Spleen (tissue), 11 donors: ENCODE data around the gene AP5M1. TPM values are rescaled to one million over a fixed set of nuclear protein-coding genes. Genes with fewer than 3 reads are reported as not detected.

Experiments used
- DNase-seq: peaks from one replicate; pipeline ENCODE4 v3.0.0-alpha.2; 2020
- H3K27ac ChIP-seq, 8 donors: fragments of 200-600 bp; sonication (generic) in 7 of 8; 1 replicate in 4 of 8; 2 replicates in 4 of 8; pipeline versions ENCODE4 v1.5.0 to v1.8.0; 2016 to 2021; ENCODE audit warnings: inconsistent platforms in 4 of 8, mild to moderate bottlenecking in 4 of 8, moderate library complexity in 1 of 8
- H3K27me3 ChIP-seq, 7 donors: fragments of 200-600 bp; sonication (generic) in 6 of 7; replicated peaks in 1 of 7; 1 replicate in 4 of 7; 2 replicates in 3 of 7; pipeline versions ENCODE4 v1.5.0 to v1.8.0; 2016 to 2021; ENCODE audit warnings: inconsistent platforms in 3 of 7, mild to moderate bottlenecking in 1 of 7
- H3K36me3 ChIP-seq, 6 donors: fragments of 200-600 bp; sonication (generic) in 5 of 6; 1 replicate in 4 of 6; 2 replicates in 2 of 6; pipeline versions ENCODE4 v1.5.0 to v1.8.0; 2016 to 2021; ENCODE audit warnings: inconsistent platforms in 2 of 6
- H3K4me1 ChIP-seq, 6 donors: fragments of 200-600 bp; sonication (generic) in 5 of 6; 1 replicate in 3 of 6; 2 replicates in 3 of 6; pipeline versions ENCODE4 v1.5.0 to v1.8.0; 2016 to 2021; ENCODE audit warnings: inconsistent platforms in 3 of 6
- H3K4me3 ChIP-seq, 8 donors: fragments of 200-600 bp; sonication (generic) in 7 of 8; 1 replicate in 4 of 8; 2 replicates in 4 of 8; pipeline versions ENCODE4 v1.5.0 to v1.8.0; 2016 to 2021; ENCODE audit warnings: inconsistent platforms in 4 of 8, mild to moderate bottlenecking in 4 of 8, moderate library complexity in 2 of 8
- H3K9me3 ChIP-seq, 8 donors: fragments of 200-600 bp; sonication (generic) in 7 of 8; 1 replicate in 4 of 8; 2 replicates in 4 of 8; pipeline versions ENCODE4 v1.5.0 to v1.8.0; 2016 to 2021; ENCODE audit warnings: inconsistent platforms in 4 of 8
- POLR2A ChIP-seq, 3 donors: fragments of 450-650 bp; IDR thresholded peaks; one replicate each; pipeline ENCODE4 v1.5.1; 2017; ENCODE audit warnings: antibody characterized with exemption in 3 of 3, mild to moderate bottlenecking in 1 of 3
- POLR2AphosphoS5 ChIP-seq, 3 donors: sonication (generic); formaldehyde crosslinking; IDR thresholded peaks; one replicate each; pipeline ENCODE4 v1.5.1; 2017; ENCODE audit warnings: antibody characterized with exemption in 3 of 3
- WGBS, 5 donors: extraction: QIAGEN DNeasy Blood & Tissue Kit in 3 of 5; methylation state at CpG; one replicate each; pipeline versions ENCODE4 v1.1.5 to v1.1.7; 2013 to 2018; 5-methylcytosine and 5-hydroxymethylcytosine counted together
- intact Hi-C: fragments of 100-400 bp; cut with DNase I; formaldehyde crosslinking; loops from one replicate; pipeline ENCODE4 v1.15.0; 2023; ENCODE audit warnings: low total_unique reads
- polyA plus RNA-seq, 3 donors: library from polyadenylated mRNA; stranded (reverse); fragments of 200-250 nt; gene quantifications; one replicate each; pipeline ENCODE4 v1.2.1, GENCODE V29; 2013
- total RNA-seq, 7 donors: library from RNA; depleted of rRNA in 3 of 7; stranded (reverse); fragments of >200 nt in 3 of 7; fragmentation: NEBNext Ultra II Directional in 4 of 7; extraction: Animal tissue kit (Norgen Biotek cat#: 25700) in 4 of 7; gene quantifications; one replicate each; pipeline versions ENCODE4 v1.1.0 to v1.2.1, GENCODE V29; 2016 to 2021
- TF ChIP-seq, protein P1 (sequence below), 11 experiments: fragments of 200-600 bp in 7 of 11; fragments of 450-650 bp in 4 of 11; sonication (generic) in 4 of 11; IDR thresholded peaks in 8 of 11; conservative IDR thresholded peaks in 3 of 11; 1 replicate in 7 of 11; 2 replicates in 4 of 11; pipeline versions ENCODE4 v1.4.0 to v1.8.0; 2016 to 2021; ENCODE audit warnings: antibody characterized with exemption in 11 of 11, inconsistent platforms in 4 of 11, mild to moderate bottlenecking in 1 of 11
- donor health status: healthy with polysubstance abuse.
- donor health status: DM: no; HTN: no; CAD: no; lungs with moderate emphysema.
- donor health status: DM: no; HTN: no; CAD: no.
- donor health status: Bipolar disorder and iron deficiency.
- donor health status: healthy.
- donor health status: DM: no; HTN: no; CAD: no.
- donor health status: DM: yes; HTN: yes; CAD: no.

The AP5M1 gene
- total and polyA plus RNA-seq, 10 donors, result 6.1 to 47.9 (median 39.9) TPM

DNA sequence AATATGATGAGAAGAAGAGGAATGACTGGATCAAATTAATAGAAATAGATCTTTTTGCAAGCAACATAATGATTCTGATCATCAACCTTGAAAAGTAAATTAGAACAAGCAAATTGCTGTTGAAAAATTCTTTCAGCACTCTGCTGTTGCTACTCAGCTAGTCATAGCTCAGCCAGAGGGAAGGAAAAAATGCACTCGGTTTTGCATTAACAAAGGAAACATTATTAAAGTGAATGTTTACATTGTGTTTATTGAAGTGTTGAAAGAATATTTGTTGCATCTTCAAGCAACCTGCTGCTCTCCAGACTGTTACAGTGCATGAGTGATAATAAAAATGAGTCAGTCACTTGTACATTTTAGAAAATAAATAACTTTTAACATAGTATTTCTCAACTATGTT lies 26.5 kb downstream of the AP5M1 start:
- intact Hi-C loops, result no loop called here
- TF ChIP-seq, protein P1, sequence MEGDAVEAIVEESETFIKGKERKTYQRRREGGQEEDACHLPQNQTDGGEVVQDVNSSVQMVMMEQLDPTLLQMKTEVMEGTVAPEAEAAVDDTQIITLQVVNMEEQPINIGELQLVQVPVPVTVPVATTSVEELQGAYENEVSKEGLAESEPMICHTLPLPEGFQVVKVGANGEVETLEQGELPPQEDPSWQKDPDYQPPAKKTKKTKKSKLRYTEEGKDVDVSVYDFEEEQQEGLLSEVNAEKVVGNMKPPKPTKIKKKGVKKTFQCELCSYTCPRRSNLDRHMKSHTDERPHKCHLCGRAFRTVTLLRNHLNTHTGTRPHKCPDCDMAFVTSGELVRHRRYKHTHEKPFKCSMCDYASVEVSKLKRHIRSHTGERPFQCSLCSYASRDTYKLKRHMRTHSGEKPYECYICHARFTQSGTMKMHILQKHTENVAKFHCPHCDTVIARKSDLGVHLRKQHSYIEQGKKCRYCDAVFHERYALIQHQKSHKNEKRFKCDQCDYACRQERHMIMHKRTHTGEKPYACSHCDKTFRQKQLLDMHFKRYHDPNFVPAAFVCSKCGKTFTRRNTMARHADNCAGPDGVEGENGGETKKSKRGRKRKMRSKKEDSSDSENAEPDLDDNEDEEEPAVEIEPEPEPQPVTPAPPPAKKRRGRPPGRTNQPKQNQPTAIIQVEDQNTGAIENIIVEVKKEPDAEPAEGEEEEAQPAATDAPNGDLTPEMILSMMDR (IDR thresholded peaks at IDR 0.05 in 8 of 11, conservative IDR thresholded peaks at IDR 0.05 in 3 of 11), result no peak
- TF ChIP-seq POLR2AphosphoS5 (IDR thresholded peaks at IDR 0.05) (no peak), POLR2A (IDR thresholded peaks at IDR 0.05) (no peak)
- Histone ChIP-seq H3K9me3 (no peaks in the 10 kb centered on the region), H3K4me3 (no peak overlapping the region), H3K27me3 (no peaks in the 10 kb centered on the region), H3K4me1 (no peaks in the 10 kb centered on the region), H3K36me3 (peaks cover 0 to 29% (median 7%) of the 10 kb centered on the region in 6 donors), H3K27ac (no peak overlapping the region)
- no peak for DNase-seq
- 62 to 76% (median 67%) methylated on average over 1 of the region's 1 CpG for WGBS, 5 donors

DNA sequence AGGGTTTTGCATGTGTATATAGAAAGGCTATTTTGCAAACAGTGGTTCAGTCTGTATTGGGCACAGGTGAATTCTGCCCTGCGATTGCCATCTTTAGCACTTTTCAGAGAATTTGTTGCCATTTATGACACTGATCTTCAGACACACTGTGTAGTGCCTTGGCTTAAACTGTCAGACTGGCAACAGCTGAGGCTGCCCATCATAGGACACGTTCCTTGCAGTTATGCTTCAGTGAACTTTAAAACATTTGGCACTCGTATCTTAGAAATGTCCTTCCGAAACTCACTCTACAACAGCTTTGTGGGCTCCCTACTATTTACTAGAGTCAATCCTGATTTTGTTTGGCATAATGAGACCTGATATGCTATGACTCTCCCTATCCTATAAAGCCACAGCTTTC lies 29.1 kb downstream of the AP5M1 start:
- no peak overlapping the region for H3K4me3 ChIP-seq
- H3K27ac ChIP-seq, result no peak overlapping the region
- H3K4me1 ChIP-seq, result no peaks in the 10 kb centered on the region
- DNase-seq, result no peak
- no peaks in the 10 kb centered on the region for H3K9me3 ChIP-seq
- TF ChIP-seq, protein P1 (IDR thresholded peaks at IDR 0.05 in 8 of 11, conservative IDR thresholded peaks at IDR 0.05 in 3 of 11), result no peak
- TF ChIP-seq POLR2A (IDR thresholded peaks at IDR 0.05) (no peak), POLR2AphosphoS5 (IDR thresholded peaks at IDR 0.05) (no peak)
- intact Hi-C loops, result no loop called here
- WGBS, 5 donors, result 93 to 96% (median 96%) methylated on average over 4 of the region's 4 CpGs
- peaks cover 0 to 4% (median 0%) of the 10 kb centered on the region in 6 donors for H3K36me3 ChIP-seq
- no peaks in the 10 kb centered on the region for H3K27me3 ChIP-seq

DNA sequence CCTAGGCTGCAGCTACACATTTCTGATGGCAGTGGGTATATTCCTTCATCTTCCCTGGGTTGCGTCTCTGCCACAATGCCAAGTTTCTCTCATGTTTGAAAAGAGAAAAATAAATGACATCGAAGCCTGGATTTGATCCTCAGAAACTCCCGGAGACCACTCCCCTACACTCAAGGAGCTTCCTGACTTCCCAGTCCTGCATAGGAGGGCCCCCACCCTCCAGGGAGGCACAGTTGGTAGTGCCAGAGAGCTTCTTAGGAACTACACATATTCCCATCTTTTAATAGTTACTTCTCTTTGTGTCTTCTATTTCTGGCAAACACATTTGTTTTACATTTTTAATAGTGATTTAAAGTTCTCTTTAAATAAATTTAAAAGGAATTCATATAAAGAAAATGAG lies 30.7 kb downstream of the AP5M1 start:
- Histone ChIP-seq H3K36me3 (no peaks in the 10 kb centered on the region), H3K27me3 (peaks cover 0 to 15% (median 0%) of the 10 kb centered on the region in 7 donors), H3K9me3 (no peaks in the 10 kb centered on the region), H3K4me3 (no peak overlapping the region), H3K4me1 (no peaks in the 10 kb centered on the region), H3K27ac (no peak overlapping the region)
- no peak for DNase-seq
- intact Hi-C loops, result no loop called here
- 82 to 88% (median 87%) methylated on average over 3 of the region's 3 CpGs for WGBS, 5 donors
- TF ChIP-seq POLR2AphosphoS5 (IDR thresholded peaks at IDR 0.05) (no peak), POLR2A (IDR thresholded peaks at IDR 0.05) (no peak)
- TF ChIP-seq, protein P1 (IDR thresholded peaks at IDR 0.05 in 8 of 11, conservative IDR thresholded peaks at IDR 0.05 in 3 of 11), result no peak

DNA sequence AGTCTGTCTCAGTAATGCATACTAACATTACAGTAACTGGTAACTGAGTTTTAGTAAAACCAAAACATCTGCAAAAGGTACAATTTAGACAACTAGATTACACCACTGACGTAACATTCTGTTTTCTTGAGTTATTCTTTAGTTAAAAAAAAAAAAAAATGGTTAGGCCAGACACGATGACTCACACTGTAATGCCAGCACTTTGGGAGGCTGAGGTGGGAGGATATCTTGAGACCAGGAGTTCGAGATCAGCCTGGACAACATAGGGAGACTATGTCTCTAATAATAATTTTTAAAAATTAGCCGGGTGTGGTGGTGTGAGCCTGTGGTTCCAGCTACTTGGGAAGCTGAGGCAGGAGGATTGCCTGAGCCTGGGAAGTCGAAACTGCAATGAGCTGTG lies 34.1 kb downstream of the AP5M1 start:
- 82 to 92% (median 87%) methylated on average over 5 of the region's 5 CpGs for WGBS, 5 donors
- intact Hi-C loops, result no loop called here
- TF ChIP-seq, protein P1 (IDR thresholded peaks at IDR 0.05 in 8 of 11, conservative IDR thresholded peaks at IDR 0.05 in 3 of 11), result no peak
- no peak for TF ChIP-seq POLR2AphosphoS5 (IDR thresholded peaks at IDR 0.05)

More for the DNA sequence above, 34.1 kb downstream of the AP5M1 start:
- no peaks in the 10 kb centered on the region for H3K36me3 ChIP-seq
- H3K27ac ChIP-seq, result no peak overlapping the region
- no peak overlapping the region for H3K4me3 ChIP-seq
- no peak for DNase-seq
- H3K4me1 ChIP-seq, result no peaks in the 10 kb centered on the region
- no peaks in the 10 kb centered on the region for H3K9me3 ChIP-seq
- H3K27me3 ChIP-seq, result peaks cover 0 to 28% (median 0%) of the 10 kb centered on the region in 7 donors
